ENCODE results near the gene DSG2. TPM values are rescaled to one million over a fixed set of nuclear protein-coding genes. Genes with fewer than 3 reads are reported as not detected.

Gene DSG2
- total RNA-seq, 4 donors from 2014 or later, result 13.9 to 35.4 (median 24.1) TPM

DNA sequence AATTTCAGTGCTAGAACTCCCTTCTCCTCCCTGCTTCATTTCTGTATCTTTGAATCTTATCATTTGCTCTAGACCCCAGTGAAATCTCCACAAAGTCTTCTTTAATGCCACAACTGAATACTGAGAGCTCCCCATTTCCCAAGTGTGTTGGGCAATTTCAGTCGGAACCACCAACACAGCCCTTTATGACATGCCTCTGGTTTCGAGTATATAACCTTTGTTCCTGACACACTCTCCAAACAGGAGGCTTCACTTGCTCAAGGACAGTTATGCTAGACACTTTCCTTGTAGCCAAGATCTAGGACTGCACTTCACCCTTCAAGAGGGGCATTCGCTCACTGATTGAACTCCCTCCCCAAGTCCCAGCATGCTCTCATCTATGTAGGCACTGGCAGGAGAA lies 75.1 kb downstream of the DSG2 start:
- H3K4me1 ChIP-seq, result peaks cover 10% of the 10 kb centered on the region
- H3K27me3 ChIP-seq, result no peaks in the 10 kb centered on the region
- H3K9me3 ChIP-seq, result no peaks in the 10 kb centered on the region
- H3K27ac ChIP-seq, result no peak overlapping the region
- DNase-seq (ENCODE audit: low spot score in 2 of 2), result no peak
- TF ChIP-seq POLR2AphosphoS5 (IDR thresholded peaks at IDR 0.05) (no peak), POLR2A (IDR thresholded peaks at IDR 0.05) (no peak), EP300 (IDR thresholded peaks at IDR 0.05) (no peak)
- TF ChIP-seq, protein P1, sequence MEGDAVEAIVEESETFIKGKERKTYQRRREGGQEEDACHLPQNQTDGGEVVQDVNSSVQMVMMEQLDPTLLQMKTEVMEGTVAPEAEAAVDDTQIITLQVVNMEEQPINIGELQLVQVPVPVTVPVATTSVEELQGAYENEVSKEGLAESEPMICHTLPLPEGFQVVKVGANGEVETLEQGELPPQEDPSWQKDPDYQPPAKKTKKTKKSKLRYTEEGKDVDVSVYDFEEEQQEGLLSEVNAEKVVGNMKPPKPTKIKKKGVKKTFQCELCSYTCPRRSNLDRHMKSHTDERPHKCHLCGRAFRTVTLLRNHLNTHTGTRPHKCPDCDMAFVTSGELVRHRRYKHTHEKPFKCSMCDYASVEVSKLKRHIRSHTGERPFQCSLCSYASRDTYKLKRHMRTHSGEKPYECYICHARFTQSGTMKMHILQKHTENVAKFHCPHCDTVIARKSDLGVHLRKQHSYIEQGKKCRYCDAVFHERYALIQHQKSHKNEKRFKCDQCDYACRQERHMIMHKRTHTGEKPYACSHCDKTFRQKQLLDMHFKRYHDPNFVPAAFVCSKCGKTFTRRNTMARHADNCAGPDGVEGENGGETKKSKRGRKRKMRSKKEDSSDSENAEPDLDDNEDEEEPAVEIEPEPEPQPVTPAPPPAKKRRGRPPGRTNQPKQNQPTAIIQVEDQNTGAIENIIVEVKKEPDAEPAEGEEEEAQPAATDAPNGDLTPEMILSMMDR (IDR thresholded peaks at IDR 0.05), result no peak
- WGBS, result 91% methylated on average over 3 of the region's 3 CpGs
- H3K4me3 ChIP-seq, result no peak overlapping the region
- no peaks in the 10 kb centered on the region for H3K36me3 ChIP-seq

DNA sequence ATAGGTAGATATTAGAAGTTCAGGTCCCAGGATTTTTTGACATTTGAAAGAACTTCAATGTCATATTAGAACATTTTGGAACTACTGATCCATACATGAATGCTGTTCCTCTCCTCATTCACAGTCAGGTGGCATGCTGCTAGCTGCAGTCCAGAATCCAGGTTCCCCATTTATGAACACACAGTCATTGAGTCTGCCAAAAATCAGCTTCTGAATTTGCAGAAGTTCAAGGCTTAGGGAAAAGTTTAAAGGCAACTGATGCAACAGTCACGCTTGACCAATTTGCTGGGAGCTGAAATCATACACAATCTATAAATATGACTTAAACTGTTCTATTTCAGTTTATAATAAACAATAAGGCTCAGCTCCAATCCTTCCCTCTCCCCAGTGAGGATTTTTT lies 76.4 kb downstream of the DSG2 start:
- WGBS, result 72% methylated on average over 1 of the region's 1 CpG
- H3K27me3 ChIP-seq, result no peaks in the 10 kb centered on the region
- H3K9me3 ChIP-seq, result no peaks in the 10 kb centered on the region
- TF ChIP-seq POLR2A (IDR thresholded peaks at IDR 0.05), result no peak
- TF ChIP-seq POLR2AphosphoS5 (IDR thresholded peaks at IDR 0.05), result no peak
- TF ChIP-seq EP300 (IDR thresholded peaks at IDR 0.05), result no peak
- TF ChIP-seq, protein P1 (IDR thresholded peaks at IDR 0.05), result no peak
- no peak for DNase-seq (ENCODE audit: low spot score in 2 of 2)
- H3K4me3 ChIP-seq, result no peak overlapping the region
- H3K27ac ChIP-seq, result no peak overlapping the region
- H3K4me1 ChIP-seq, result peaks cover 10% of the 10 kb centered on the region
- no peaks in the 10 kb centered on the region for H3K36me3 ChIP-seq

DNA sequence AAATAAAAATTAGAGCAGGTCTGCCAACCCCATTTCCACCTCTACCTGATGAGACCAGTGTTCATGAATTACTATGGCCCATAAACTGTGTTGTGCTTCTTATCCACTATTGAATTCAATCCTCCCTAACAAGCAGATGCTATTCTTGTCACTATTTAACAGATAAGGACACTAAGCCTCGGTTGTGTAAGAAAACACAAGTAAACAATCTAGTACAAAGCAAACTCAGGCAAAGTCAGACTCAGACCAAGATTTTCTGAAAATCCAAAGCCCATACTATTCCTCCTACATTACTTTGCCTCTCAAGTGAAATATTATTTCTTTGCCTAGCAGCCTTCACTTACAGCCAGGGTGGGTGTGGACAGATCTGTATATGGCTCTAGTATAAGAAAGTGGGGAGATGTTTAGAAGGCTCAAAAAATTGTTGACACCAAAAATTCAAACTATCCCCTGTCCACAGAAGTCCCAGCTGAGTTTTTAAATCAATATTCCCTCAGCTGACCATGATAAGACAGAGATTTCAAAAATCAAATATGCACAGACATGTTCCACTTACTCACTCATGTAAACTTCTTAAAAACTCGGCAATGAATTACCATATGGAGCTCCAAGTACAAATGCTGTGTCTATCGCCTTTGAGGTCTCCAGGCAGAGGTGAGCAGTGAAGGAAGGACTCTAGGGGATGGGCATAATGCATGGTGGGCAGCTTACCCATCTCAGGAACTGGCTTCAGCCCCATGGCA lies 77.7 kb downstream of the DSG2 start:
- H3K4me1 ChIP-seq, result peaks cover 10% of the 10 kb centered on the region
- H3K27me3 ChIP-seq, result no peaks in the 10 kb centered on the region
- no peak for DNase-seq (ENCODE audit: low spot score in 2 of 2)
- H3K36me3 ChIP-seq, result no peaks in the 10 kb centered on the region
- H3K4me3 ChIP-seq, result no peak overlapping the region
- 48% methylated on average over 3 of the region's 3 CpGs for WGBS
- TF ChIP-seq EP300 (IDR thresholded peaks at IDR 0.05) (no peak), POLR2AphosphoS5 (IDR thresholded peaks at IDR 0.05) (no peak), POLR2A (IDR thresholded peaks at IDR 0.05) (no peak)
- TF ChIP-seq, protein P1 (IDR thresholded peaks at IDR 0.05), result no peak
- no peaks in the 10 kb centered on the region for H3K9me3 ChIP-seq
- no peak overlapping the region for H3K27ac ChIP-seq

DNA sequence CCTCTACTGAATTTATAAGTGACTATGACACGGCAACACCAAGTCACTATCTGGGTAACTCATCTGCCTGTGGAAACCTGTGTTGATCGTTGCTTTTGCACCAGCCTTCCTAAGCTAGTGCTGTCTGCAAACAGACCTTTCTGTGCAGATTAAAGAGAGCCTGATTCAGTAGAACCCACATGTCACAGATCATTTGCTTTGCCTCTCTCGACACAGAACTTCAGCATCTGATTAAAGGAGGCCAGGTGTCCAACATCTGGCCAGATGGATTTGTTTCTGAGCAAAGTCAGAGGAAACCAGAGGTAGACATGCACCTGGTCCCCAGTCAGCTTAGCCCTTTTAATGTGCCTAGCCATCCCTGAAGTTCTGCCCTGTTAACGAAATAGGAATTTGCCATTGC lies 78.7 kb downstream of the DSG2 start:
- Histone ChIP-seq H3K9me3 (no peaks in the 10 kb centered on the region), H3K4me1 (peaks cover 10% of the 10 kb centered on the region), H3K4me3 (no peak overlapping the region), H3K27ac (no peak overlapping the region), H3K27me3 (no peaks in the 10 kb centered on the region), H3K36me3 (no peaks in the 10 kb centered on the region)
- DNase-seq (ENCODE audit: low spot score in 2 of 2), result no peak
- TF ChIP-seq POLR2A (IDR thresholded peaks at IDR 0.05) (no peak), POLR2AphosphoS5 (IDR thresholded peaks at IDR 0.05) (no peak), EP300 (IDR thresholded peaks at IDR 0.05) (no peak)
- 67% methylated on average over 4 of the region's 4 CpGs for WGBS

DNA sequence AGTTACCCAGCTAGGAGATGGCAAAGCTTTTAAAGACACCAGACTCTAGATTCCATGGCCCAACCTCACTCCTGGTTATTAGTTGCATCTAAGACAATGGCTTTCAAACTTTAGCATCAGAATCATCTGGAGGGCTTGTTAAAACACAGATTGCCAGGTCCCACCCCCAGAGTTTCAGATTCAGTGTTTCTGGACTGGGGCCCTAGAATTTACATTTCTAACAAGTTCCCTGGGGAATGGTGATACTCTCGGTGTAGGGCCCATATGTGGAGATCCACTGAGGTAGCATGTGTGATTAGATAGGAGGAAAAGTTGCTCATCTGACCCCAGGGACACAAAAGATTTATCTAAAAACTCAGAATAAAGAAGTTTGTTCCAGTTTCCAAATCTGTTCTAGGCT lies 79.2 kb downstream of the DSG2 start:
- 92% methylated on average over 1 of the region's 1 CpG for WGBS
- no peak overlapping the region for H3K27ac ChIP-seq
- TF ChIP-seq POLR2A (IDR thresholded peaks at IDR 0.05), result no peak
- TF ChIP-seq, protein P1 (IDR thresholded peaks at IDR 0.05), result no peak
- no peak for TF ChIP-seq POLR2AphosphoS5 (IDR thresholded peaks at IDR 0.05)
- TF ChIP-seq EP300 (IDR thresholded peaks at IDR 0.05), result no peak
- H3K4me1 ChIP-seq, result peaks cover 10% of the 10 kb centered on the region
- H3K9me3 ChIP-seq, result no peaks in the 10 kb centered on the region
- no peak overlapping the region for H3K4me3 ChIP-seq
- H3K36me3 ChIP-seq, result no peaks in the 10 kb centered on the region
- no peak for DNase-seq (ENCODE audit: low spot score in 2 of 2)
- H3K27me3 ChIP-seq, result no peaks in the 10 kb centered on the region

Measured in suprapubic skin (tissue), 4 donors.